B cell (primary cell): ENCODE results near the gene BMP7. TPM values are rescaled to one million over a fixed set of nuclear protein-coding genes. Genes with fewer than 3 reads are reported as not detected.

Experiments
- ATAC-seq: fragments of 200-7000 bp; cut with Tn5 transposase; one replicate; pipeline ENCODE4 v1.10.0; 2021; ENCODE audit warnings: low read depth, mild to moderate bottlenecking, moderate number of reproducible peaks, moderate library complexity
- CTCF ChIA-PET: fragments of 350-600 bp; sonication (Branson Sonifier 250); formaldehyde crosslinking; loops from one replicate; lab custom pipeline; 2021; ENCODE audit warnings: antibody characterized with exemption, inconsistent platforms; lab: Charles Lee
- POLR2A ChIA-PET: fragments of 350-600 bp; sonication (Branson Sonifier 250); formaldehyde crosslinking; loops from one replicate; lab custom pipeline; 2021; ENCODE audit warnings: antibody characterized with exemption; lab: Charles Lee
- DNase-seq: peaks from one replicate; pipeline ENCODE4 v3.0.0; 2013
- H2AFZ ChIP-seq: 2 replicates; pipeline ENCODE4 v1.6.1; 2012; ENCODE audit warnings: mild to moderate bottlenecking, low read depth, low read length; ENCODE audit not compliant: insufficient read depth, poor library complexity, severe bottlenecking
- H3K27ac ChIP-seq, 2 donors: 1 replicate in 1 of 2; 2 replicates in 1 of 2; pipeline ENCODE4 v1.5.1; 2012 to 2013; ENCODE audit warnings: low read length in 2 of 2, mild to moderate bottlenecking in 2 of 2, moderate library complexity in 1 of 2
- H3K27me3 ChIP-seq, 4 experiments: fragments of 200-600 bp in 1 of 4; sonication (generic) in 1 of 4; replicated peaks in 1 of 4; 1 replicate in 2 of 4; 2 replicates in 2 of 4; pipeline versions ENCODE4 v1.6.1 to v1.7.0; 2013 to 2016; ENCODE audit warnings: low read length in 3 of 4, mild to moderate bottlenecking in 2 of 4, mixed read lengths in 1 of 4, moderate library complexity in 1 of 4; ENCODE audit not compliant: insufficient read depth in 4 of 4, control insufficient read depth in 3 of 4; ENCODE audit errors: control extremely low read depth in 1 of 4
- H3K36me3 ChIP-seq, 2 experiments: replicated peaks in 1 of 2; 1 replicate in 1 of 2; 2 replicates in 1 of 2; pipeline versions ENCODE4 v1.6.1 to v1.7.1; 2013; ENCODE audit warnings: low read length in 1 of 2; ENCODE audit not compliant: insufficient read depth in 2 of 2, control insufficient read depth in 1 of 2; ENCODE audit errors: control extremely low read depth in 1 of 2, extremely low read depth in 1 of 2
- H3K4me1 ChIP-seq, 2 donors: fragments of 200-600 bp in 1 of 2; sonication (generic) in 1 of 2; 1 replicate in 1 of 2; 2 replicates in 1 of 2; pipeline versions ENCODE4 v1.5.1 to v1.6.1; 2013 to 2017; ENCODE audit warnings: low read length in 2 of 2; ENCODE audit not compliant: control insufficient read depth in 2 of 2, insufficient read depth in 2 of 2
- H3K4me2 ChIP-seq: replicated peaks from 2 replicates; pipeline ENCODE3; 2012; ENCODE audit warnings: mild to moderate bottlenecking, low read depth, low read length; ENCODE audit not compliant: poor library complexity, severe bottlenecking
- H3K4me3 ChIP-seq, 5 experiments: fragments of 200-600 bp in 1 of 5; sonication (generic) in 1 of 5; 1 replicate in 3 of 5; 2 replicates in 2 of 5; pipeline versions ENCODE4 v1.5.1 to v1.7.0; 2011 to 2016; ENCODE audit warnings: low read length in 4 of 5, mild to moderate bottlenecking in 4 of 5, low read depth in 2 of 5, control low read depth in 1 of 5, moderate library complexity in 1 of 5; ENCODE audit not compliant: insufficient read depth in 1 of 5; ENCODE audit errors: control extremely low read depth in 1 of 5, extremely low read depth in 1 of 5
- H3K79me2 ChIP-seq: fragments of 200-600 bp; sonication (generic); one replicate; pipeline ENCODE4 v1.6.0; 2016; ENCODE audit warnings: low read length; ENCODE audit not compliant: control insufficient read depth, insufficient read depth
- H3K9ac ChIP-seq: fragments of 200-600 bp; sonication (generic); 2 replicates; pipeline ENCODE4 v1.6.1; 2017; ENCODE audit warnings: mild to moderate bottlenecking, low read length, moderate library complexity
- H3K9me3 ChIP-seq, 3 donors: one replicate each; pipeline versions ENCODE4 v1.6.1 to v1.7.1; 2013; ENCODE audit warnings: low read length in 2 of 3; ENCODE audit not compliant: control insufficient read depth in 2 of 3, insufficient read depth in 1 of 3; ENCODE audit errors: control extremely low read depth in 1 of 3
- H4K20me1 ChIP-seq: 2 replicates; pipeline ENCODE4 v1.6.0; 2012; ENCODE audit warnings: mild to moderate bottlenecking, low read length; ENCODE audit not compliant: insufficient read depth, control insufficient read depth, poor library complexity, severe bottlenecking
- H3K27ac Mint-ChIP-seq: one replicate; pipeline ENCODE4 v1.8.0; 2021; ENCODE audit warnings: mixed read lengths
- H3K27me3 Mint-ChIP-seq: one replicate; pipeline ENCODE4 v1.8.0; 2021; ENCODE audit warnings: mixed read lengths
- H3K4me1 Mint-ChIP-seq: one replicate; pipeline ENCODE4 v1.8.0; 2021; ENCODE audit warnings: mixed read lengths
- H3K4me3 Mint-ChIP-seq: one replicate; pipeline ENCODE4 v1.8.0; 2021; ENCODE audit warnings: mixed read lengths
- H3K9me3 Mint-ChIP-seq: one replicate; pipeline ENCODE4 v1.8.0; 2022; ENCODE audit warnings: mixed read lengths; ENCODE audit not compliant: insufficient read depth
- CTCF ChIP-seq: fragments of 200-600 bp; IDR thresholded peaks from one replicate; pipeline ENCODE4 v1.8.0; 2022; ENCODE audit warnings: antibody characterized with exemption, mild to moderate bottlenecking
- EZH2 ChIP-seq: IDR thresholded peaks from 2 replicates; pipeline ENCODE4 v1.6.1; 2012; ENCODE audit warnings: borderline replicate concordance, low read depth, mild to moderate bottlenecking, moderate library complexity, low read length; ENCODE audit not compliant: insufficient read depth, poor library complexity, severe bottlenecking
- WGBS: methylation state at CpG from one replicate; pipeline ENCODE4 v1.1.5; 2013; ENCODE audit warnings: missing lambda C conversion rate; ENCODE audit not compliant: insufficient coverage; 5-methylcytosine and 5-hydroxymethylcytosine counted together
- intact Hi-C: fragments of 100-400 bp; cut with micrococcal nuclease; formaldehyde crosslinking; loops from one replicate; pipeline ENCODE4 v1.10.0; 2022
- polyA plus RNA-seq: library from polyadenylated mRNA; depleted of rRNA; stranded (reverse); fragments of >200 nt; gene quantifications from 2 replicates; pipeline ENCODE4 v1.2.3, GENCODE V29; 2012
- total RNA-seq, 2 donors: library from RNA; stranded (reverse); fragments of 120-200 nt in 1 of 2; gene quantifications; 1 replicate in 1 of 2; 2 replicates in 1 of 2; pipeline versions ENCODE4 v1.2.3 to v1.2.4, GENCODE V29; 2013 to 2022

The BMP7 gene
- total and polyA plus RNA-seq, 2 donors (not counting 1 experiment from before 2014, with no cell fraction given): not detected

DNA sequence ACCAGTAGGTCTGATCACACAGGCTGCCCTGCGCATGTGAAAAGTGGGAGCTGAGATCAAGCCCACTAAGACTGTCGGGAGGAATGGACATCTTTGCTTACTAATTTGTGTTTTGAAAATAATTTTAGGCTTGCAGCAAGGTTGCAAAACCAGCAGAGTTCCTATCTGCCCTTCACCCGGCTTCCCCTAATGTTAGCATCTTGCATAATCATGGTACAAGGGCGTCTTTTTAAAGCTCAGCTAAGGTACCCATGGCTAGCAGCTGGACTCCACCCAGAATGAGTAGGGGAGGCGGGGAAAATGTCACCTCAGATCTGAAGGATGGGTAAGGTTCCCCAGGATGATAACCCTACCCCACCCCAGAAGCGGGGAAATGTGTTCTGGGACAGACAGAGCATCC is 25.3 kb upstream of the BMP7 start:
- H3K4me2 ChIP-seq: no peak overlapping the region
- no peak for DNase-seq
- no peaks in the 10 kb centered on the region for H3K4me1 ChIP-seq
- intact Hi-C loops: no loop called here
- H3K36me3 ChIP-seq: no peaks in the 10 kb centered on the region
- TF ChIP-seq CTCF (no peak), EZH2 (no peak)
- H3K27ac Mint-ChIP-seq: no peak overlapping the region
- no peak overlapping the region for H3K27ac ChIP-seq
- H2AFZ ChIP-seq: no peak overlapping the region
- ChIA-PET CTCF (no interaction called here), POLR2A (no interaction called here)
- H3K9ac ChIP-seq: no peak overlapping the region
- no peaks in the 10 kb centered on the region for H4K20me1 ChIP-seq
- 70% methylated on average over 2 of the region's 6 CpGs for WGBS
- no peaks in the 10 kb centered on the region for H3K9me3 Mint-ChIP-seq
- H3K9me3 ChIP-seq: no peaks in the 10 kb centered on the region
- no peaks in the 10 kb centered on the region for H3K79me2 ChIP-seq
- peaks cover 0 to 20% (median 0%) of the 10 kb centered on the region in 4 experiments for H3K27me3 ChIP-seq
- no peak for ATAC-seq
- no peaks in the 10 kb centered on the region for H3K4me1 Mint-ChIP-seq
- peaks cover 52% of the 10 kb centered on the region for H3K27me3 Mint-ChIP-seq
- H3K4me3 ChIP-seq: no peak overlapping the region
- H3K4me3 Mint-ChIP-seq: no peak overlapping the region

- no peaks in the 10 kb centered on the region for H3K9me3 ChIP-seq
- intact Hi-C loops: no loop called here
- H3K27me3 ChIP-seq: peaks cover 0 to 20% (median 2%) of the 10 kb centered on the region in 4 experiments
- H3K9ac ChIP-seq: no peak overlapping the region
- DNase-seq (no peak), ATAC-seq (no peak)
- WGBS: 58% methylated on average over 9 of the region's 10 CpGs
- no peak overlapping the region for H3K27ac ChIP-seq
- no peaks in the 10 kb centered on the region for H3K79me2 ChIP-seq
- no peaks in the 10 kb centered on the region for H3K9me3 Mint-ChIP-seq
- no peak overlapping the region for H3K27ac Mint-ChIP-seq
- ChIA-PET CTCF (no interaction called here), POLR2A (no interaction called here)
- H3K4me1 ChIP-seq: no peaks in the 10 kb centered on the region
- H3K4me3 ChIP-seq: no peak overlapping the region
- H2AFZ ChIP-seq: no peak overlapping the region
- H3K4me2 ChIP-seq: no peak overlapping the region
- no peaks in the 10 kb centered on the region for H3K36me3 ChIP-seq
- no peaks in the 10 kb centered on the region for H3K4me1 Mint-ChIP-seq
- no peak overlapping the region for H3K4me3 Mint-ChIP-seq
- TF ChIP-seq CTCF (no peak), EZH2 (no peak)
- H4K20me1 ChIP-seq: no peaks in the 10 kb centered on the region
- peaks cover 56% of the 10 kb centered on the region for H3K27me3 Mint-ChIP-seq
These were observed 24.6 kb upstream of the BMP7 start for GRCh38 chr20:57291003-57291402.
